SK-N-SH (cell line): Measurements from ENCODE around the gene MAN2B2.

Experiments used
- CTCF ChIP-seq: fragments of 200-600 bp; sonication (generic); IDR thresholded peaks from 2 replicates; pipeline ENCODE4 v1.6.1; 2017; ENCODE audit warnings: antibody characterized with exemption, mild to moderate bottlenecking, moderate library complexity
- FOXM1 ChIP-seq: IDR thresholded peaks from 2 replicates; pipeline ENCODE4 v1.4.0; 2012; ENCODE audit warnings: low read depth, mild to moderate bottlenecking
- GABPA ChIP-seq: IDR thresholded peaks from 2 replicates; pipeline ENCODE4 v1.4.0; 2012; ENCODE audit warnings: low read depth, mild to moderate bottlenecking
- MAX ChIP-seq: IDR thresholded peaks from 2 replicates; pipeline ENCODE4 v1.4.0; 2012; ENCODE audit warnings: low read depth
- MXI1 ChIP-seq: IDR thresholded peaks from 2 replicates; pipeline ENCODE4 v1.6.1; 2012; ENCODE audit warnings: mild to moderate bottlenecking, low read depth, low read length, improper control_type of control experiment
- PBX3 ChIP-seq: IDR thresholded peaks from 2 replicates; pipeline ENCODE4; 2012
- POLR2AphosphoS5 ChIP-seq: IDR thresholded peaks from 2 replicates; pipeline ENCODE4 v1.6.1; 2012; ENCODE audit warnings: low read depth, low read length
- RCOR1 ChIP-seq: fragments of 150-350 bp; IDR thresholded peaks from 2 replicates; pipeline ENCODE4 v1.6.1; 2017; ENCODE audit warnings: antibody characterized with exemption, low read length
- RFX5 ChIP-seq: IDR thresholded peaks from 2 replicates; pipeline ENCODE4 v1.6.1; 2012; ENCODE audit warnings: mild to moderate bottlenecking, improper control_type of control experiment, low read length
- USF1 ChIP-seq: IDR thresholded peaks from 2 replicates; pipeline ENCODE4 v1.4.0; 2012; ENCODE audit warnings: low read depth, borderline replicate concordance
- USF2 ChIP-seq: fragments of 150-350 bp; IDR thresholded peaks from 2 replicates; pipeline ENCODE4 v1.6.1; 2017; ENCODE audit warnings: antibody characterized with exemption, low read length, low read depth, borderline replicate concordance

- TF ChIP-seq CTCF (no peak), USF2 (no peak), POLR2AphosphoS5 (no peak), FOXM1 (no peak), PBX3 (no peak), GABPA (no peak), MXI1 (no peak), RCOR1 (no peak), MAX (no peak), USF1 (no peak), RFX5 (no peak)
Observed at GRCh38 chr4:6526671-6527091, 48.3 kb upstream of the MAN2B2 start.
